Activated CD4-positive, alpha-beta T cell treated with anti-CD3 and anti-CD28 coated beads for 1 hour (primary cell): ENCODE results near the gene NIN.
"Not testable (repeated sequence)": the region's sequence is repeated elsewhere in the genome, so short reads cannot be mapped to it uniquely, and the experiment has no call there.

Experiments
- DNase-seq: peaks from one replicate; pipeline ENCODE4 v3.0.0-alpha.2; 2020

Gene NIN

GRCh38 chr14:50839048-50839447 lies 8.1 kb upstream of the NIN start:
- no peak for DNase-seq

DNA sequence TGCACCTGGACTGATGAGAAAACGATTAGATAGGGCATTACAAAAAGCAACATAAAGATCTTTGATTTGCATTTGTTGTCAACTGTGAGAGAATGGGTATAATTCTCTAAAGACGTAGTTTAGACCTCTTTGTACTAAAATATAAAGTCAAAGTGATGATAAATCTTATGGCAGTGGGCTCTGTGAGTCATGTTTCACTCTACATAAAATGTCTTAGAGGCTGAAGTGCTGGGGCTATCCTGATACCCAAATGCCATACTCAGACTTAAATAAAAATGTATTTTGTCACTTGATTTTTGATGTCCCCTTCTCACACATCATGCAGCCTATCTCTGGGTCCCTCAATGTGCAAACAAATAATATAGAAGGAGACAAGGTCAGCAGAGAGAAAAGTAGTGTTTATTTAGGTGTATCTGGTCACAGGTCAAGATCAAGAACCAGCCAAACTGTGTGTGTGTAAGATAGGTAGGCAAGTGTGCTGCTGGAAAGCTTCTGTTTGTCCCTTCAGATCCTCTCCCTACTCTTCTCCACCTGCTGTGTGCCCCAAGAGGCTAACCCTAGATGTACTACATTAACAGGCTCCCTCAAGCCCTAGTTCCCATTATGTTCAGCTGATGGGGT lies 7.0 kb upstream of the NIN start:
- DNase-seq = no peak

GRCh38 chr14:50837271-50837670 lies 6.3 kb upstream of the NIN start:
- no peak for DNase-seq

- DNase-seq = no peak
Measured at GRCh38 chr14:50836515-50836914, 5.6 kb upstream of the NIN start.

- no peak for DNase-seq
Measured at GRCh38 chr14:50835280-50835679, 4.3 kb upstream of the NIN start.

DNA sequence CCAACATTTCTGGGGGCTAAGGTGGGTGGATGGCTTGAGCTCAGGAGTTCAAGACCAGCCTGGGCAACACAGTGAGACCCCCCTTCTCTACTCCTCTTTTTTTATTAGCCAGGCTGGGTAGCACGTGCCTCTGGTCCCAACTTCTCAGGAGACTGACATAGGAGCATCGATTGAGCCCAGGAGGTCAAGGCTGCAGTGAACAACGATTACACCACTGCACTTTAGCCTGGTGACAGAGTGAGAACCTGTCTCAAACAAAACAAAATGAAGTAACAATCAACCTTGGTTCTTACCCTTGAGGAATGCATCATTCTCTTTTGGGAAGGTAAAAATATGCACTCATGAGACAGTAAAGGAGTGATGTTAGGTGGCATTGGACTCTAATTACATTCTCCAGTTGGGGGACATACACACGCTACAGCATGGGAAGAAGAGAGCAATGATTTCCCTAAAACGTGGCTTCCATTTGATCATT lies 3.9 kb upstream of the NIN start:
- no peak for DNase-seq

GRCh38 chr14:50832935-50833630 lies 2.1 kb upstream of the NIN start:
- DNase-seq = no peak

DNA sequence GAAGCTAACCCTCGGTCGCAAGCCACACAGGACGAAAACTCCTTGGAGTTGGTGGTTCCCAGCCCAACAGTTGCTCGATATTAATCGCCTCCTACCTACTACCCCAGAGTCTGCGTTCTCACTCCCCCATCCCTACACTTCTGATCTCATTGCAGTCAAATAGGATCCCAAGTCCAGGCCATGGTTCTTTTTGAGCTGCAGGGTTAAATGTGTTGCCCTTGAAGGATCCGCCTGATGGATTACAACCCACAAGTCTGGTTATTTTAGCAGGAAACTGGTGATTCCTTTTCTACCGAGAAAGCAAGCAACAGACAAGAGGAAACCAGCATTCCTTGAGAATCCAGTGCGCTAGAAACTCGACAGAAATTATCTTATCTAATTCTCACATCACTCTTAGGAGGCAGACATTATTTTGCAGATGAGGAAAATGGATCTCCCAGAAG lies 785 bp upstream of the NIN start:
- DNase-seq = no peak

DNA sequence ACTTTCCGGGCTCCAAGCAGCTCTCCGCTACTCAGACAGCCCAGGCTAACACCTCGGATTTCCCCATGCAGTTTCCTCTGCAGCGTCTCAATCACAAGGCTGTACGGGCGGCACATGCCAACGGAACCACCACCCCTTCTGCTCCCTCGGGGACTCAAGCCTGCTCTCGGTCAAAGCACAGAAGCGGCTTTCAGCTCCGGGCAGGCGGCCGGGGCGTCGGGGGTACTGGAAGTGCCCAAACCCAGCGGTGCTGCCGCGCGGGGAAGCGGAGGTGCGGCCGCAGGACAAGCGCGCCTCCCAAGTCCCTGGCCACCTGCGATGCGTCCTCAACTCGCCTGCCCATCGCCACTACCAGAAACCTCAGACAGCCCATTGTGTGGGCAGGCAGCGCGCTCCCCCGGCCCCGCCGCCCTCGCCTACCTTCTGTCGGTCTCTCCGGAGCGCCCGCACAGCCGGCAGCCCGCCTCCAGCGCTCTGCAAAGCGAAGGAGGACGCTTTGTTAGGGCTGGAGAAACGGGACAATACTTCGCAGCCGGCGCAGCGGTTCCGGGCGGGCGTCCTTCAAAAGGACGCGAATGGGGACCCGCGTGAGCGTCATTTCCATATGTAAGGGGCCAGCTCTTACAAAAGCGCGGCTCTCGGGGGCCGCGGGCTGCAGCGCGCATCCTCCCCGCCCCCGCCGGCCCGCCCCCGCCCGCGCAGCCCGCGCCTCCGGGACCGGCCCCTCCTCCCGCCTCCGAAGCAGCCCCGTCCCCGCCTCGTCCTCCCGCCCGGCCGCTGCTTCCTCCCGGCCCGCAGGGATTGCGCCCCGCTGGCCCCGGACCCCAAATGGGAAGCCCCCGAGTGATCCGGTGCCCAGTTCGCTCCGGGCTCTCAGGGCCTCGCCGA lies 674 bp downstream of the NIN start:
- DNase-seq = peak; percentile 45

DNA sequence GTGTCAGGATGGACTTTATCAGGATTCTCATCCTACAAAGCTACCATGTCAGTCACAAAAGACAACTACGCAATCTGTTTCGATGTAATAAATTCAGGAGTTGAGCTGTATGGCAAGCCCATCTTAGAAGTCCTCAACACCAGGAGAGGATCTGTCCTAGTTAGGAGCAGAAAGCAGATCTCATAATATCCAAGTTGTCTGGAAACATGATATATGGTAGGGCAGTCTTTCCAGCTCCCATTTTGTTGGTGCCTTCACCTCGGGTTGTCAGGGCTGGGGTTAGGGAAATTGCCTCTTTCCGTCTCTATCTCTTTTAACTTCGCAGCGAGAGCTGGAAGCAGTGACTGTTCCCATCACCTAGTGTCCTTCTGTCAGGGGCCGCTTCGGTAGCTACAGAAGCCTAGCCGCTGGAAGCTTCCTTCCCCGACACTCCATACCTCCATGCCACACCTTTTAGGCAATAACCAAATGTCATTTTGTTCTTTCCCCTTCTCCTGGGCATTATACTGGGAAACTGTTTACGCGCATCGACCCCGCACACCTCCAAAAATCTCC lies 1.4 kb downstream of the NIN start:
- DNase-seq = no peak

DNA sequence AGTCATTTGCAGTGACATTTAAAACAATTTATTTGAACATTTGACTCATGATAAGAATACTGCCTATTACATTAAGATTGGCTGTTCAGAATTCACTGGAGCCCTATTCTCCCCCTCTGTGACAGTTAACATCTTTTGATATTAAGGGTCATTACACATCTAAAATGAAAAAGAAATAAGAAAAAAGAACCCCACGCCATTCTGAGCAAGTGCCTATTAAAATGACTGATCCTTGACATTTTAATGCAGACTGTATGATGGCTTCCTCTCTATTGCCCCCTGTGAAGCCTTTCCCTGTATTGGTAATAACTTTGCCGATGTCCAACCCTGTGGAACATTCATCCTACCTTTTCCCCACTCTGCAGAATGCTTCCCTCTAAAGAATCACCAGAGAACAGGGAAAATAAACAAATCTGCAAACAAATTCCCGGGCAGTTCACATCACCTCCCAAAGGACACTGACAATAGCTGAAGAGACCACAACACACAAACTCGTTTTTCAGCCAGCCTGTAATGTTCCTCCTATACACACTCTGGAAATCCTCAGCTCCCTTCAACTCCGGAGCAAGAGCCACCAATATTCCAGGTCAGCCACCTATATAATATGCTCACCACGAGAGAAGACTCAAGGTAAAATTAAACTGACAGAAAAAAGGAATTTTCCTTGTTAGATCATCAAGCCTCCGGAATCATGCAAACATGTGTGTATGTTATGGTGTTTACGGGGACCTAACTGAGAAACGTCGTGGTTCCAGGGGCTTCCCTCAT lies 2.1 kb downstream of the NIN start:
- no peak for DNase-seq

- DNase-seq = no peak
Measured at GRCh38 chr14:50826681-50827080, 4.3 kb downstream of the NIN start.

- no peak for DNase-seq
Measured at GRCh38 chr14:50825307-50825706, 5.7 kb downstream of the NIN start.

GRCh38 chr14:50823762-50824636 lies 7.0 kb downstream of the NIN start:
- no peak for DNase-seq

- DNase-seq = no peak
Measured at GRCh38 chr14:50823051-50823761, 7.8 kb downstream of the NIN start.

- DNase-seq = no peak
Measured at GRCh38 chr14:50822501-50823042, 8.4 kb downstream of the NIN start.

DNA sequence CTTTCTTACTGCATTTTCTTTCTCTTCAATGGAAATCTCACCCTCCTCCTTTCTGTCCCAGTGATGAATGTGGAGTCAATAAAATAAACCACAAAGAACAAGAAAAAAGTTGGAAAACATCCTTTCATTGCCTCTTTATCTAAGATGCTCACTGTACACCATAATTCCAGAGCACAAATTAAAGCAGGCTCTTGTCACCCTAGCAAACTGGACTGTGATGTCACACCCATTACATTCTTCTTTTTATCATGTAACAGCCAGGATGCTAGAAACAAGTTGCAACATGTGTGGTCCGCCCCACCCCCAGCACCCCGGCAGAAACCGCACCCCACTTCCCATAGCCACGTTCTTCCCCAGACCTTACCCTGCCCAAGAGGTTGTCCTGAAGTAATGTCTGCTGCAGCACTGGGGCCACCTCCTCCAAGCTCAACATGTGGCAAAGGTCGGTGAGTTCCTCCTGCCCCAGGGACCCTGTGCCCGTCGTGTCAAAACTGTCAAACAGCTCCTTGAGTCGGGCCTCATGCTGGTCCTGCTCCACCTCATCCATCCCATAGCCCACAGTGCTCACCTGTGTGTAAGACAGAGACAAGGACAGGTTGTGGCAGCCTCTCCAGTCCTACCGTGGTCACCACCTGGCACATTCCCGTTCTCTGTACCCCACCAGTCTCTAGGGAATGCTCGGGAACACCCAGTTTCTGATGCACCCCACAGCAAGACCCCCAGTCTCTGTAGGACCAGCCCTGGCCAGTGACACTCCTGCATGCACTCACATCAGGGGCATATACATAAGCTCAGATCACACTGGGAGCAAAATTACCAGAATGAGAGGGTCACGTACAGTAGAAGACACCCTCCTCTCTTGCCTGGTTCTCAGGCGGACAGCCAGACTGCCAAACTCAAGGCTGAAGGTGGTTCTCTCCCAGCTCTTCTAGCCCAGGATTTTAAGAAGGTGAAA lies 9.2 kb downstream of the NIN start:
- DNase-seq = no peak

DNA sequence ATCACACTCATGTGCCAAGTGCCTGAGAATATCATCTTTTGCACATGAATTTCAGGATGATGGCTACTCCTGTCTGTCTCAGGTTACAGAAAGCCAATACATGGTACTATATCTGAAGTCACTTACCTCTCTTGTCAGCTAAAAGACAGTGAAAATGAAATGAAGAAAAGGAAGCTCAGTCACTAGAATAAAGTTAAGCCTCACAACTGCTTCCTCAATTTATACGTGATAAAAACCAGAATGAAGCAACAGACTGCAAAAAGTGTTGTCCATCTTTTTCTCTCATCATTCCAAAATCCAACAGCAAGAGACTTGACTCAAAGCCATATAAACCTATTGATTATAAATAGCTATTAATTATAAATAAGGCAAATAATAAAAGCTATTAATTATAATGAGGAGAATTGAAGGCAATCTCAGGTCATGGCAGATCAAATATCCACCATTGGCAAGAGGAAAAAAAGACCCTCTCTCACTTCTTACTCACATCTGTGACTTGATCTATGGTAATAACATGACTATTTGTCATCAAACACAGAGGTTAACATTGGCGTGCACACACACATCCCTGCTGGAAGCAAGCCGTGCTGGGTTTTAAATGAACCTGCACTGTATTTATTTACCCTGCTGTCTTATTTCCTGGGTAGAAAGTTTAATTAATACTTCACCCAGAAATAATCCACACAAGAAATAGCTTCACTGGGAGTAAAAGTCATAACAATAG lies 10.0 kb downstream of the NIN start:
- no peak for DNase-seq

DNA sequence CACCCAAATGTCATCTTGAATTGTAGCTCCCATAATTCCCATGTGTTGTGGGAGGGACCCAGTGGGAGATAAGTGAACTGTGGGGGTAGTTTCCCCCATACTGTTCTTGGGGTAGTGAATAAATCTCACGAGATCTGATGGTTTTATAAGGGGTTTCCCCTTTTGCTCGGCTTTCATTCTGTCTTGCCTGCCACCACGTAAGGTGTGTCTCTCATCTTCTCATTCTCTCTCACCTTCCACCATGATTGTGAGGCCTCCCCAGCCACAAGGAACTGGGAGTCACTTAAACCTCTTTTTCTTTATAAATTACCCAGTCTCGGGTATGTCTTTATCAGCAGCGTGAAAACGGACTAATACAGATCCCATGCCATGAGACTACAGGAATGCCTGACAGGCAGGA lies 11.7 kb downstream of the NIN start:
- not testable (repeated sequence) for DNase-seq
